Loucy (cell line): ENCODE data around the gene TAF4.

Source experiments
- EZH2phosphoT487 ChIP-seq: fragments of 200-600 bp; IDR thresholded peaks from 2 replicates; pipeline ENCODE4 v1.6.1; 2018; ENCODE audit warnings: antibody characterized with exemption, mild to moderate bottlenecking, moderate library complexity, borderline replicate concordance
- TF ChIP-seq, protein P1 (sequence below): fragments of 200-600 bp; sonication (generic); conservative IDR thresholded peaks from 2 replicates; pipeline ENCODE4 v1.5.1; 2014; ENCODE audit warnings: mild to moderate bottlenecking, antibody characterized with exemption, low read length

DNA sequence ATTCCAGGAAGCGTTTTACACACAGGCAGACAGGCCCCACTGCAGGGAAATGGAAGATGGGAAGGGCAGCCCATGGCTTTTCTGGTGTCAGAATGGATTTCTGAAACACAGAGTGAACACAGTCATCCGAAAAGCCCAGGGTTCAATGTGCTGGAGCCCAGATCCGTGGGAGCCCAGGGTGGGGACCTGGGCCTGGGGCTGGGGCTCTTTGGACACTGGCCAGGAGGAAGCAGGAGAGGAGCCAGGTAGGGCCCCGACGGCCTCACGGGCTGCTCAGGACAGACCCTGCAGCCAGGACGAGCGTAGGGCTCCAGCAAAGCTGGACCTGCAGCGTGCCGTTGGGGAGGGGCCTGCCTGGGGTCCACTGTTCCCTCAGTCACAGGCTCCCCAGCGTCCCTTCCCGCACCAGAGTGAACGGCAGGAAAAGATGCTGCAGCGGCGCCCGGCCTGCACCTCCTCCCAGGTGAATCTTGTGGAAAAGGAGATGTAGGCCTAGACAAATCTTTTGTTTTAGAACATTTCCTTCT, 32.3 kb upstream of the TAF4 start:
- TF ChIP-seq, protein P1, sequence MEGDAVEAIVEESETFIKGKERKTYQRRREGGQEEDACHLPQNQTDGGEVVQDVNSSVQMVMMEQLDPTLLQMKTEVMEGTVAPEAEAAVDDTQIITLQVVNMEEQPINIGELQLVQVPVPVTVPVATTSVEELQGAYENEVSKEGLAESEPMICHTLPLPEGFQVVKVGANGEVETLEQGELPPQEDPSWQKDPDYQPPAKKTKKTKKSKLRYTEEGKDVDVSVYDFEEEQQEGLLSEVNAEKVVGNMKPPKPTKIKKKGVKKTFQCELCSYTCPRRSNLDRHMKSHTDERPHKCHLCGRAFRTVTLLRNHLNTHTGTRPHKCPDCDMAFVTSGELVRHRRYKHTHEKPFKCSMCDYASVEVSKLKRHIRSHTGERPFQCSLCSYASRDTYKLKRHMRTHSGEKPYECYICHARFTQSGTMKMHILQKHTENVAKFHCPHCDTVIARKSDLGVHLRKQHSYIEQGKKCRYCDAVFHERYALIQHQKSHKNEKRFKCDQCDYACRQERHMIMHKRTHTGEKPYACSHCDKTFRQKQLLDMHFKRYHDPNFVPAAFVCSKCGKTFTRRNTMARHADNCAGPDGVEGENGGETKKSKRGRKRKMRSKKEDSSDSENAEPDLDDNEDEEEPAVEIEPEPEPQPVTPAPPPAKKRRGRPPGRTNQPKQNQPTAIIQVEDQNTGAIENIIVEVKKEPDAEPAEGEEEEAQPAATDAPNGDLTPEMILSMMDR: no peak
- TF ChIP-seq EZH2phosphoT487: no peak
